ENCODE data around the gene DPH1.
"Not testable (repeated sequence)": the region's sequence is repeated elsewhere in the genome, so short reads cannot be mapped to it uniquely, and the experiment has no call there.

DPH1 gene

DNA sequence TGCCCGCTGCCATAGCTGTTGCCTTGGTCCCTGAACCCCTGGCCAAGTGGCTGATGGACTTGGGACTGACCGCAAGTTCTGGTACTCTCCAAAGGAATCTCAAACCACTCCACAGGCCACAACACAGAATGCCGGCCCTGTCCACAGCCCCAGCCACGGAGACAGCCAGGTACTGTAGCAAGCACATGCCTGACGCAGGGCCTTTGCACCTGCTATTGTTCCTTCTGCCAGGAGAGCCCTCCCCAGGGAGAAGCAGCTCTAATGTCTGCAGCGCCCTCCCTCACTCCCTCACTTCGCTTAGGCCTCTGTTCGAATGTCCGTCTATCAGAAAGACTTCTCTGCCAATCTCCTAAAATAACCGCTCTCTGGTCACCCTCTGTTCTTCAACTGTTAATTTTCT lies 20.2 kb upstream of the DPH1 start:
- DNase-seq, result no peak

DNA sequence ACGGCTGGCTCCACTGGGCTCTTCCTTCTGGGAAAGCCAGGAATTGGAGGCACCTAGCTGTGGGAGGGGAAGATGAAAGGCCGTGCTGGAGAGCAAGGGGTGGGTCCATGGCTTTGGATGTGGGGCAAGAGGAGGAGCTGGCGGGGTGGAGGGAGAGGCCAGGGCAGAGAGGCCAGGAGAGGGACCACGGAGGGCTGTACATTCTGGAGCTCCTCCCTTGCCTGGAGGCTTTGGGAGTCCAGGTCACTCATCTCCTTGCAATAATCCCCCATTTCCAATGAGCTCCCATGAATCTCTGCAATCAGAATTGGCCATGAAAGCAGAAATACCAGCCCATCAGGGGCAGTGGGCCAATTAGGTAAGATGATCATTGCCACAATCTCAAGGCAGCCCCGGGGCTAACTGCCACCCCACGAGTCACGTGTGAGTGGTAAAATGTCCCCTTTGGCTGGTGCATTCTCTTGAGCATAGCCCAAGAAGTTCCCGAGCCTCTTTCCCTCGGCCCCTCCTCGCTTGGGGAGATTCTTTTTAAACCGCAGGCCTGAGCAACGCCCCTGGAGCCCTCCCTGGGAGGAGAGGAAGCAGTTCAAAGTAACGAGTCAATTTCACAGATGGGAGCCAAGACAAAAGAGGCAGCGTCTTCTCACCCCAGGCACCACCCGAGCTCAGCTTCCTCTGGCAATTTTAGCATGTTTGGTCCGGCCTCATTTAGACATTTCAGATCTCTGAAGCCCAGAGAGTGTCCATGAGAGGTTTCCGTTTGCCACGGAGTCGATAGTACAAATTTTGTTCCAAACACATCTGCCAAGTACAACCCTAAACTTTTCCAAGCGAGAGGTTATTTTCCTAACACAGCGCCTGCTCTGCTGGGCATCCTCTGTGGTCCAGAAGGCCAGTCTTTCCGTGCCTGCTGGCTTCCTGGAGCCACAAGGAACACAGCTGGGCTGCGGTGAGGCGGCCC lies 18.3 kb upstream of the DPH1 start:
- peak; percentile 51 to 61 for DNase-seq

DNA sequence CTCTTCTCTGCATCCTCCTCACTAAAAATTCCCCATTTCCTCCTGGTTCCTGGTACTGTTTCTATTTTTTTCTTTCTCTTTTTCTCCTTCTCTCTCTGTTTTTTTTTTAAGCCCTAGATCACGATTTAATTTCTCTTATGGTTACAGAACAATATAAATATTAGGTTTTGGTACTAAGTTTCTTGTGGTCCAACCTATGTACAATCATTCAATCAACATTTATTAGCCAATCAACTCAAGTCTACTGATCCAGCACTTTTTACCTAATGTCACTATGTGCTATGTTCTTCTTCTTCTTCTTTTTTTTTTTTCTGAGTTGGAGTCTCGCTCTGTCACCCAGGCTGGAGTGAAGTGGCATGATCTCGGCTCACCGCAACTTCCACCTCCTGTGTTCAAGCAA lies 17.5 kb upstream of the DPH1 start:
- no peak for DNase-seq

DNA sequence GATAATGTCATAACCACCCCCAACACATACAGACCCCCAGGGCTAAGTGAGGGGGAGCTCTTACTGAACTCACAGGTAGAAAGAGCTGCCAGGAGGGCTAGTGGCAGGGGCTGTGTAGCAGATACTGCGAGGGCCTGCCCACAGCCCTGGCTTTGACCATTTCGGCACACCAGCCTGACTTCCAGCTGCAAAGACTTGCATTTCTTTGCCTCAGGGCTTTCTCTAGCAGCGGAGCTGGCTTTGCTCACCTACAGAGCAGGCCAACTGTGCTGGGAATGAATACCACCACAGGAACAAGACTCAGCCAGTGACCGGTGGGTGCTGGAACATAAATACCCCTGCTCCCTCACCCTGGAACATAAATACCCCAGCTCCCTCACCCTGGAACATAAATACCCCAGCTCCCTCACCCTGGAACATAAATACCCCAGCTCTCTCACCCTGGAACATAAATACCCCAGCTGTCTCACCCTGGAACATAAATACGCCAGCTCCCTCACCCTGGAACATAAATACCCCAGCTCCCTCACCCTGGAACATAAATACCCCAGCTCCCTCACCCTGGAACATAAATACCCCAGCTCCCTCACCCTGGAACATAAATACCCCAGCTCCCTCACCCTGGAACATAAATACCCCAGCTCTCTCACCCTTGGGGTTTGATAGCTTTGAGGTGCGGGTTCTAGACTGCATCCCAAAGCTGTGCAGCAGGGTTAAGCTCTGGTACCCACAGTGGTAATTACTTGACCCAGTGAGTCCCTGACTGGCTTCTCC lies 16.5 kb upstream of the DPH1 start:
- DNase-seq, result not testable (repeated sequence)

DNA sequence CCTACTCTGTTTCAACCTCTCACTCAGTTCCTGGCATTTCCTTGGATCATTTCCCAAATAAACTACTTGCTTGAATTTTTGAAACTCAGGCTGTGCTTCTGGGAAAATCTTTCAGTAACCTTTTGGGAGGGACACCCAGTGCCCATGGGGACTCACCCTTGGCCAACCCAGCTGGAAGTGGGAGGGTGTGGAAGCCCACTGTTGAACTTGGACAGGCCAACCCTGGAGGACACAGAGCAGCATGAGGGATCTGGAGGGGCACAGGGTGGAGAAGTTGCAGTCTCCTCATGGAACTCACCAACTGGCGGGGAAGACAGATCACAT lies 16.0 kb upstream of the DPH1 start:
- no peak for DNase-seq

DNA sequence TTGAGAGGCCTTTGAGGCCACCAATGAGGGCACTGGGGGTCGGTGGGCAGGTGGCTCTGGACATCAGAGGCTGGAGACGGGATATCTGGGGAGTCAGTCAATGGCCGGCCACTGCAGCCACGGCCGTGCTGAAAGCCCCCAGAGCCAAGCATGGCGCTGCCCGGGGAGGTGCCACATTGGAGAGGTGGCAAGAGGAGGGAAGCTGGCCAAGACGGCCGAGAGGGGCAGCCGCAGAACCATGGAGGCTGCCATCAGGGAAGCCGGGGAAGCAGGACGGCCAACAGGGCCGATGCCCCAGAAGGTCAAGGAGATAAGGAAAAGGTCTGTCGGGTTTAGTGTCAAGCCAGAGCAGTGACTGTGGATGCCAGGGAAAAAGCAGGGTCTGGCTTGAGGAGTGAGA lies 14.6 kb upstream of the DPH1 start:
- DNase-seq, result no peak

DNA sequence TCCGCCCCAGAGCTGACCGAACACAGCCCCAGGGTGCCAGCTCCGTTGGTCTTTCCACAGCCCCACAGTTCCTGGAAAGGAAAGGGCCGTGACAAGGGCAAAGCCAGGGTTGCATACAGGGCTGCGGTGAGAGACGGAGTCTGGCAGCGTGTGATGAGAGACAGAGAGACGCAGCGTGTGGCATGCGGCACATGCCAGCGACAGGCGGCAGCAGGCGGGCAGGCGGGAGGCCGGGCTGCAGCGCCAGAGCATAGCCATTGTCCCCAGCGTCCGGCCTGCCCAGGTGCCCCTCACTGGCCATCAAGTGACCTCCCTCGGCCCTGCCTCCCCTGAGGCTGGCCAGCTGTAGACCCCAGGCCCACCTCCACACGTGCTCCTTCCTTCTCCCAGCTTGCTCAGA lies 13.5 kb upstream of the DPH1 start:
- no peak for DNase-seq

DNA sequence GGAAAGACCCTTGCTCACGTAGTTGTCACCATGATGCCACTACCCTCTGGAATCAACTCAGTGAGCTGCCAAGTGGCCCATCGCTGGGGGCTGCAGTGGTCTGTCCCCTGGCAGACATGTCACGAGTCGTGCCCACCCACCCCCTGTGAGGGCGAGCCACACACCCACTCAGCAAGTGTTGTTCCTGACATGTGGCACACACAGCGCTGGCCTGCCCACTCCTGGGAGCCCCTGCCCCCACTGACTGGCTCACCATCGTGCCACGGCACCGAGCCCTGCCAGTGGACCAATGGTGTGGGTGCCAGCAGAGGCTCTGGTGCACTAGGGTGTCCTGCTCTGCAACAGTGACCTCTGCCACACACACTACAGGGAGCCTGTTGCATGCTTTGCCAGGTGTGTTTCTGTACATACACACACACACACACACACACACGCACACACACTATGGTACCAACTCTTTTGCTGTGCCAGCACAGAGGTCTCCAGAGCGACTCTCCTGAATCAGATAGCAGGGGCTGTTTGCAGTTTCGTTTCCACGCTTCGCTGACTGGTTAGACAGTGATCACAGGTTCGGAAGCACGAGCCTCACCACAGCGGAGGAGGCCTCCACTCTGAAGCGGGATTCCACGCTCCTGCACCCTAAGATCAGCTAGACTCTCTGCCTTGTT lies 12.5 kb upstream of the DPH1 start:
- no peak for DNase-seq

DNA sequence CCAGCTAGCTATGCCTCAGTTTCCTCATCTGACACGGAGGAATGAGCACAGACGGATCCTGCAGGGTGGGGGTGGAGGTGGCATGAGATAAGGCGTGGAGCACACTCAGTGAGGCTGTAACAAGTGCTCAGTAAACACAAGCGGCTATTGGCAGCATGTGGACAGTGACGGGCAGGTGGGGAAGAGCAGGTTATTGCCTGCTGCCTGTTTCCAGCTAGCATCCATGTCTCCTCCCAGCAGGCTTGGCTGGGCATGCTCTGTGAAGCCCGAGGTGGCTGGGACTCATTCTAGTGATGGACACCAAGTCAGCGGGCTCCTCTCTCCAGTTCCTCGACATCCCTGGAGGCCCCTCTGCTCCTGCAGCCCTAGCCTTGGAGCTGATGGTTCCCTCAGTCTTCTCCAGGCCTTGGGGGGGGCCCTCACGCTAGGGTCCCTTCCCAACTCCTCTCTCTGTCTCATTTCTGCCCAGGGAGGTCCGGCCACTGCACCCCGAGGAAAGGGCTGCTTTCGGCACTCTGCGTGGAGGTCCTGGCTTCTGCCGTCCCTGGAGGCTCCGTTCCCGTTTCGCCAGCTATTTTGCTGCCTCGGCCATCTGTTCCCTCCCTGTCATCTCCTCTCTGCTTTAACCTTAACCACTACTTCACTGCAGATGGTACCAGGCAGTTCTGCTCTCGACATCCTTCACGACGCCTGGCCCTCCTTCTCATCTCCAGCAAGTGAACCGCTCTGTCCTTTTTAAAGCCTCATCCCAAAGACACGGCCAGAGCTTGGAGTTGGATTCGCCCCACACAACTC lies 11.0 kb upstream of the DPH1 start:
- DNase-seq, result no peak

DNA sequence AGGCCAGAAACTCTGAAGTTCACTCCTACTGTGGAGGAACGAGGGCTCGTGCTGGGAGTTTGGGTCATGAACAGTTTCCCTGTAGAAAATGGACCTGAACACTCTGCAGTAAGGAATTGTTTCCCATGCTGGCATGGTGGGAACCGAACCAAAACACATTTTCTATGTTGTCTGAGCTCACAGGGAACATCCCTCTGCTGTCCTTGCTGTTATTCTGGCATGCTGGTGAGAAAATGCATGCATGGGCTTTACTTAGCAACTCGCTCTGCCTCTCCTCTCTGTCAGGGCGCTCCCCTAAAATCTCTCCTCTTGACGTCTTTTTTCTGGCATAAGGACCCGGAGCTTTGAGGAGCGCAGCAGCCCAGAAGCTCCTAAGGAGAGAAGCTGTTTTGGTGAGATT lies 10.2 kb upstream of the DPH1 start:
- no peak for DNase-seq

DNA sequence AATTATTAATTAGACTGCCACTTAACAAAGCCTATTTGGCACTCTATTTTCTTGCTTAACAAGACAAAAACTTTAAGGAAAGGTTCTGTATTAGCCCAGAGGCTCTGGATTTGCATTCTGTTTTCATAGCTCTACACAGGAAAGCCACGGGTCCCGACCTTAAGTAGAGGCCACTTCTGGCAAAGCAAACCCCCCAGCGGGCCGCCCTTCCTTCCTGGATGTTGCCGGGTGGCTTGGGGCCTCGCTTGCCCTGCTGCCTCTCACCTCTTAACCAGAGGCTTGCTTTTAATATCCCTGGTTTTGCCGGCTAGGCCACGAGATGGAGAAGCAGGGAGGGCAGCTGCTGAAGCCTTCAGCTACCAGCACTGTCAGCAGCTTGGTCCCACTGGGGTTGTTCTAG lies 9.2 kb upstream of the DPH1 start:
- peak in 1 of 2 experiments; percentile 10 for DNase-seq

DNA sequence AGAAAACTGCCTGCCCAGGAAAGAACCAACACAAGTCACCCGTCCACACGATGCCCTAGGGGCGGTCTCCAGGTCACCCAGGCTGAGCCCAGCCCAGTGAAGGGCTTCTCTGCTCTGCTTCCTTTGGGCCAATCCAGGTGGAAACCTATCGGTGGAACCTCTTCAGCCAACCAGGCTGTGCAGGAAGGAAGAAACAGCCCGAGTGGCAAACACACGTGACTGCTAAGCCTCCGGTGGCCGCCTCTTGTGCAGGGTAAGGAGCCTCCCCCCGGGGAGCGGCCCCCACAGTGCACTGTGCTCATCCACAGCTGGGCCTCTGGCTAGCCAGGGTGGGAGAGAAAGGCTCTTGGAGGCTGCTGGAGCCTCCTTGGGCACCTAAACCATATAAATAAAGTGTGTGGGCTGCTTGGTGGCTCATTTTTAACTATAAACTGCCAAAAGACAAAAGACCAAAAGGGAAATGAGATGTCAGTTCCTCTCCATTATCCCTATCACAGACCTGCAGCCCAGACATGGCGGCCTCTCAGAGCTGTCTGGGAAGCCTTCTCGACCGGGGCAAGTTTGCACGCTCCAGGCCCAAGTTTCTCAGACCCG lies 7.2 kb upstream of the DPH1 start:
- DNase-seq, result no peak

DNA sequence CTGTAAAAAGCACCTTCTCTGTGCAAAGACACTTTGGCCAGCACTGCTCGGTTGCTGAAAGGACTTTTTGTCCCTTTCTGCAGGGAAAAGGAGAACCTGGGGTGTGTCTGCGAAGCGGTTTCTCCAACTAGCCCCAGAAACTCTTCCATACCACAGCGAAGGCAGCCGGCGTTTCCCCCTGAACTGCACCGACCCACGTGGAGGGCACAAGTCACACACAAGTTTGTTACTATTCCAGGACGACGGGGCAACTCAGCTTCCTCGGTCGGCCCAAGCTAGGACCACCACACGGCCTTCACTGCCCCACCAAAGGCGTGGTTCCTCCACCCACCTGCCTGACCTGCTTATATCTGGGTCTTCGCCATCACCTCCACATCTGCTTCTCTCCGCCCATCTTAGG lies 6.7 kb upstream of the DPH1 start:
- no peak for DNase-seq

DNA sequence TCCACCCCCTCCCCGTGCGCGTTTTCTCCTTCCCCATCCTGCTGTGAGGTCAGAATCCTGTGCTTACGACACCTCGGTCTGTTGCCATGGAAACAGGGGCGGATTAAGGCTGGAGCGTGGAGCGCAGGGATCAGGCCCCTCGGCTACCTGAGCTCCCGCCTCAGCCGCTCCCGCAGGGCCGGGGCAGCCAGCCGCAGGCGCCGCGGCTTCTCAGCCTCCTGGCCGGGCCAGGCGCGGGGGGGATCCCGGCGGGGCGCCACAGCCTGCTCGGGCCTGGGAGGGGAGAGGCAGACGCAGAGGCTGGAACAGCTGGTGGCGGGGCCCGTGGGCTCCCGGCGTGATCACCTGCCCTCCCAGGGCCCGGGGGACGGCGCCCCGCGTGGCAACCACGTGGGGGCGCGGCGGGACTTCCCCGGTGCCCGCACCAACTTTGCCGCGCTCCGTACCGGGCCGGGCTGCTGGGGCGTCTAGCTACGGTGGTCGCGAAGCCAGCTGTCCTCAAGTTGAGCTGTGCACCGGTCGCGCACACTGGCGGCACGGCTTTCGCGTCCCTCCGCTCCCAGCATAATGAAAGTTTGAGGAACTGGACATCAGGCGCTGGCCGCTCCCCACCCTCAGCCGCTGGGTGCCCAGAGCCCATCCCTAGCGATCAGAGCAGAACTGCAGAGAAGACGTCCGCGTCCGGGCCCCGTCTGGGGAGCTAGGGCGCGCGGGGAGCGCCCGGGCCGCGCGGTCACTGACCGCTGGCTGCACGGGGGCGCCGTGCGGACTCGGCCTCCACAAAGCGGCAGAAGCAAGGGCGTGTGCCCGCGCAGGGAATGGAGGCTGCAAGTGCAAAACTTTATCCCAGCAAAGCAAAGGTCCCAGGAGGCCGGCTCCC lies 6.0 kb upstream of the DPH1 start:
- DNase-seq, result peak in 1 of 2 experiments; percentile 7

DNA sequence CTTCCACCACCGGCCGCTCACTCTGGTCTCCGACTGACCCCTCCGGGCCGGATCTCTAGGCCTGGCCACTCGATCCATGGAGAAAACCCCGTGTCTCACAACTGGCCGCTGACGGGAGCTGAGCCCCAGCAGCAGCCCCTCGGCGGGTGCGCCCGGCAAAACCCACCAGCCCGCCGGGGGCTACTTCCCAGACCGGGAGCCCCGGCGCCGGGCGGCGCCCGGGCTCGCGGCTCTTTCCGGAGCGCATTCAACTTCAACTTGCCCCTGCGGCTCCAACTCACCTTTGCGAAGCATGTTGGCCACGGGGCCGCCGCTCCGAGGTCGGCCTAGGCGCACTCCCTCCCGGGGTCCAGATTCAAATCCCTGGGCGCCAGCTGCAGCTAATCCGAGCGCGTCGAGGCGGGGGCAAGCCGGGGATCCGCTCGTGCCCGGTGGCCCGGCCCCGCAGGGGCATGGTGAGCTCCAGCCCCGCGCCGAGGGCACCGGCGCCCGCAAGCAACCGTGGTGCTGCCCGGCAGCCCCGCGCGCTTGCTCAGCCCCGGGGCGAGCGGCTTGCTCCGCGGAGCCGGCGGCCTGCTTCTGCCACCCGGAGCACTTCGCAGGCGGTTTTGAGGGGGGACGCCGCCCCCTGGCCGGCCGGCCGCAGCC lies 5.3 kb upstream of the DPH1 start:
- no peak for DNase-seq

DNA sequence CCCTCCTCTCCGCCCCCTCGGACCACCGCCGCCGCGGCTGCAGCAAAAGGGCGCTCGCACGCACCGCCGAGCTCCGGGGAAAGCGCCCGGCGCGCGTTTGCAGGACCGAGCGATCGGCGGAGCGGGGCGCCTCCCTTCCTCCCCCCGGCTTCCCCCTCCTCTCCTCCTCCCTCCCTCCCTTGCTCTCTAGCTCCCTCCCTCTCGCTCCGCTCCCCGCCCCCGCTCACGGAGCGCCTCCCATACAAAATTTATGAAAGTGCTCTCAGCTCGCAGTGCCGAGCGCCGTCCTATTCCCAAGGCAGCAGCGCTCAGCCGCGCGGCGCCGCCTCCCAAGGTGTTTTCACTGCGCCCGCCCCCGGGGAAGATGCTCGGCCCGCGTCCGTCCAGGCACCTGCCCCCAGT lies 4.7 kb upstream of the DPH1 start, which contains the start of gene RTN4RL1:
TSS of gene RTN4RL1 (minus strand) at position 115 of the 402 bp plus-strand sequence. CDS start 469 bp downstream, outside the sequence.
- DNase-seq, result peak; percentile 10 to 22

DNA sequence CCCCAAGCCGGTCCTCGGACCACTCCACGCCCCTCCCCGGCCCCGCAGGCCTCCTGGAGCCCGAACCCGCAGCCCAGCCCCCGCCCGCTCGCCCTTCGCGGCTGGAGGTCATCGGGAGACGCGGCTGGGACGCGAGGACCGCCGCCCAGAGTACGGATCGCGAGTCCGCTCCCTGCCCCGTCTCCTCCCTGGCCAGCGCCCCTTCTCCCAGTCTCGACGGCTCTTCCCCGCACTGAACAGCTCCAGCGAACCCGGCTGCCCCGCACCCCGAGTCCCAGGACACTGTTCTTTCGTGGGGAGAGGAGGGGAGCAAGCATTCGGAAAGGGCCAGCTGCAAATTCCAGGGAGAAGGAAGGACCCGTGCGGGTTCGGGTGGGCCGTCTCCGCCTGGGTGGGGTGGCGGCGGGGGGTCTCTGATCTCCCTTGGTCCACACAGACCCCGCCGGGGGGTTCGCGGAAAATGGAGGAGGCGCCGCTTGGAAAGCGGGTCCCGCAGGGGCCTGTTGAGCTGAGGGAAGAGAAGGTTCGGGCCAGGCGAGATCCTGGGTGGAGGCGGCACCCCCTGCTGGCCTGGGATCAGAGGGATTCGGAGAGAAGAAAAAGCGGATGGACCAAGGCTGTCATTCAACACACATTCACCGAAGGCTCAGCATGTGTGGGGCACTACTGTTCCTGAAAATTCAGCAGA lies 4.2 kb upstream of the DPH1 start:
- DNase-seq, result peak; percentile 42 to 53

DNA sequence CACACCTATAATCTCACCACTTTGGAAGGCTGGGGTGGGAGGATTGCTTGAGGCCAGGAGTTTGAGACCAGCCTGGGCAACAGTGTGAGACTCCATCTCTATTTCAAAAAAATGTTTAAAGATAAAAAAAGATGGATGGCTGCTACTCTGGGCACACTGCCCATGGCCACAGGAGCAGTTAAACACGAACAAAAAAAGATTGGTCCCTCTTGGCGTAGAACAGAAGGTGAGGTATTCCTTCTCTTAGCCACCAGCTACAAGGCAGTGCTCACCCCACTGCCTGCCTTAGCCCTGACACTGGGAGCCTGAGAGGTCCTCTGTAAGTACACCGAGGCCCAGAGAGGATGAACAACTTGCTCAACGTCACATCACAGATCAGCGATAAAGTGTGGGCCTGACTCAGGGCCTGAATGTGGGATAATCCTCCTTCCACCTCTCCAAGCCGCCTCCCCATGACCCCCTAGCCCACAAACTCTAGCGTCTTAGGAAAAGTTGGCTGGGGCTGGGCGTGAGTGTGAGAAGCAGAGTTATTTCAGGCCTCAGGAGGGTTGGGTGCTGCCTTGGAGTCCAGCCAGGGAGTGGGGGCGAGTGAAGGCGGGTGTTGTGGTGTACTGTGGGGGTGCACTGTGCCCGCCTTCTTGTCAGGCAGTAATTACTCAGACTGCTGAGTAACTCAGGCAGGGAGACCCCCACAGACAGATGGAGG lies 2.3 kb upstream of the DPH1 start:
- no peak for DNase-seq

DNA sequence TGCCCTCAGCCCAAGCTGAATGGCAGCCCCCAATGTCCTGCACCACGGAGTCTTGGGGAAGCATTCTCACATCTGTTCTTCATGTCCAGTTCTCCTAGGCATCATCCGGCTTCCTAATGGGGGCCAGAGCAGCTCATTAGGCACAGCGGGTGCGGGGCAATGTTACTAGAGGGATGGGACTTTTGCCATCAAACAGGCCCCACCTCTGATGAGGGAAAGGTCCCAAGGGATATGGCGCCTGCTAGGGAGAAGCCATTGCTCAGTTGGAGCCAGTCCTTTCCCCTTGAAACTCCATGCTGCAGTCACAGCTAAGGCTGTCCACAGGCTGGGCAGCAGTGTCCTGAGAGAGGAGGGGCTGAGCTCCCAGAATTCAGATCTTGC lies 1.7 kb upstream of the DPH1 start:
- no peak for DNase-seq

Measured in Kasumi-1 (cell line).